HG03045 (cell line): Measurements from ENCODE around the gene HIC1.

Experiments
- ATAC-seq: cut with Tn5 transposase; IDR thresholded peaks from one replicate; pipeline ENCODE4 v1.9.1; 2021; ENCODE audit warnings: mild to moderate bottlenecking, moderate library complexity; ENCODE audit not compliant: unreplicated experiment

Gene HIC1

DNA sequence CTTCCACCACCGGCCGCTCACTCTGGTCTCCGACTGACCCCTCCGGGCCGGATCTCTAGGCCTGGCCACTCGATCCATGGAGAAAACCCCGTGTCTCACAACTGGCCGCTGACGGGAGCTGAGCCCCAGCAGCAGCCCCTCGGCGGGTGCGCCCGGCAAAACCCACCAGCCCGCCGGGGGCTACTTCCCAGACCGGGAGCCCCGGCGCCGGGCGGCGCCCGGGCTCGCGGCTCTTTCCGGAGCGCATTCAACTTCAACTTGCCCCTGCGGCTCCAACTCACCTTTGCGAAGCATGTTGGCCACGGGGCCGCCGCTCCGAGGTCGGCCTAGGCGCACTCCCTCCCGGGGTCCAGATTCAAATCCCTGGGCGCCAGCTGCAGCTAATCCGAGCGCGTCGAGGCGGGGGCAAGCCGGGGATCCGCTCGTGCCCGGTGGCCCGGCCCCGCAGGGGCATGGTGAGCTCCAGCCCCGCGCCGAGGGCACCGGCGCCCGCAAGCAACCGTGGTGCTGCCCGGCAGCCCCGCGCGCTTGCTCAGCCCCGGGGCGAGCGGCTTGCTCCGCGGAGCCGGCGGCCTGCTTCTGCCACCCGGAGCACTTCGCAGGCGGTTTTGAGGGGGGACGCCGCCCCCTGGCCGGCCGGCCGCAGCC lies 30.2 kb upstream of the HIC1 start:
- no peak for ATAC-seq

DNA sequence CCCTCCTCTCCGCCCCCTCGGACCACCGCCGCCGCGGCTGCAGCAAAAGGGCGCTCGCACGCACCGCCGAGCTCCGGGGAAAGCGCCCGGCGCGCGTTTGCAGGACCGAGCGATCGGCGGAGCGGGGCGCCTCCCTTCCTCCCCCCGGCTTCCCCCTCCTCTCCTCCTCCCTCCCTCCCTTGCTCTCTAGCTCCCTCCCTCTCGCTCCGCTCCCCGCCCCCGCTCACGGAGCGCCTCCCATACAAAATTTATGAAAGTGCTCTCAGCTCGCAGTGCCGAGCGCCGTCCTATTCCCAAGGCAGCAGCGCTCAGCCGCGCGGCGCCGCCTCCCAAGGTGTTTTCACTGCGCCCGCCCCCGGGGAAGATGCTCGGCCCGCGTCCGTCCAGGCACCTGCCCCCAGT lies 29.7 kb upstream of the HIC1 start, which contains the start of gene RTN4RL1:
RTN4RL1 (minus strand) TSS at position 115 of the 402 bp plus-strand sequence. CDS start 469 bp downstream, outside the sequence.
- no peak for ATAC-seq

DNA sequence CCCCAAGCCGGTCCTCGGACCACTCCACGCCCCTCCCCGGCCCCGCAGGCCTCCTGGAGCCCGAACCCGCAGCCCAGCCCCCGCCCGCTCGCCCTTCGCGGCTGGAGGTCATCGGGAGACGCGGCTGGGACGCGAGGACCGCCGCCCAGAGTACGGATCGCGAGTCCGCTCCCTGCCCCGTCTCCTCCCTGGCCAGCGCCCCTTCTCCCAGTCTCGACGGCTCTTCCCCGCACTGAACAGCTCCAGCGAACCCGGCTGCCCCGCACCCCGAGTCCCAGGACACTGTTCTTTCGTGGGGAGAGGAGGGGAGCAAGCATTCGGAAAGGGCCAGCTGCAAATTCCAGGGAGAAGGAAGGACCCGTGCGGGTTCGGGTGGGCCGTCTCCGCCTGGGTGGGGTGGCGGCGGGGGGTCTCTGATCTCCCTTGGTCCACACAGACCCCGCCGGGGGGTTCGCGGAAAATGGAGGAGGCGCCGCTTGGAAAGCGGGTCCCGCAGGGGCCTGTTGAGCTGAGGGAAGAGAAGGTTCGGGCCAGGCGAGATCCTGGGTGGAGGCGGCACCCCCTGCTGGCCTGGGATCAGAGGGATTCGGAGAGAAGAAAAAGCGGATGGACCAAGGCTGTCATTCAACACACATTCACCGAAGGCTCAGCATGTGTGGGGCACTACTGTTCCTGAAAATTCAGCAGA lies 29.1 kb upstream of the HIC1 start:
- no peak for ATAC-seq

DNA sequence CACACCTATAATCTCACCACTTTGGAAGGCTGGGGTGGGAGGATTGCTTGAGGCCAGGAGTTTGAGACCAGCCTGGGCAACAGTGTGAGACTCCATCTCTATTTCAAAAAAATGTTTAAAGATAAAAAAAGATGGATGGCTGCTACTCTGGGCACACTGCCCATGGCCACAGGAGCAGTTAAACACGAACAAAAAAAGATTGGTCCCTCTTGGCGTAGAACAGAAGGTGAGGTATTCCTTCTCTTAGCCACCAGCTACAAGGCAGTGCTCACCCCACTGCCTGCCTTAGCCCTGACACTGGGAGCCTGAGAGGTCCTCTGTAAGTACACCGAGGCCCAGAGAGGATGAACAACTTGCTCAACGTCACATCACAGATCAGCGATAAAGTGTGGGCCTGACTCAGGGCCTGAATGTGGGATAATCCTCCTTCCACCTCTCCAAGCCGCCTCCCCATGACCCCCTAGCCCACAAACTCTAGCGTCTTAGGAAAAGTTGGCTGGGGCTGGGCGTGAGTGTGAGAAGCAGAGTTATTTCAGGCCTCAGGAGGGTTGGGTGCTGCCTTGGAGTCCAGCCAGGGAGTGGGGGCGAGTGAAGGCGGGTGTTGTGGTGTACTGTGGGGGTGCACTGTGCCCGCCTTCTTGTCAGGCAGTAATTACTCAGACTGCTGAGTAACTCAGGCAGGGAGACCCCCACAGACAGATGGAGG lies 27.2 kb upstream of the HIC1 start:
- no peak for ATAC-seq

DNA sequence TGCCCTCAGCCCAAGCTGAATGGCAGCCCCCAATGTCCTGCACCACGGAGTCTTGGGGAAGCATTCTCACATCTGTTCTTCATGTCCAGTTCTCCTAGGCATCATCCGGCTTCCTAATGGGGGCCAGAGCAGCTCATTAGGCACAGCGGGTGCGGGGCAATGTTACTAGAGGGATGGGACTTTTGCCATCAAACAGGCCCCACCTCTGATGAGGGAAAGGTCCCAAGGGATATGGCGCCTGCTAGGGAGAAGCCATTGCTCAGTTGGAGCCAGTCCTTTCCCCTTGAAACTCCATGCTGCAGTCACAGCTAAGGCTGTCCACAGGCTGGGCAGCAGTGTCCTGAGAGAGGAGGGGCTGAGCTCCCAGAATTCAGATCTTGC lies 26.7 kb upstream of the HIC1 start:
- ATAC-seq: no peak

DNA sequence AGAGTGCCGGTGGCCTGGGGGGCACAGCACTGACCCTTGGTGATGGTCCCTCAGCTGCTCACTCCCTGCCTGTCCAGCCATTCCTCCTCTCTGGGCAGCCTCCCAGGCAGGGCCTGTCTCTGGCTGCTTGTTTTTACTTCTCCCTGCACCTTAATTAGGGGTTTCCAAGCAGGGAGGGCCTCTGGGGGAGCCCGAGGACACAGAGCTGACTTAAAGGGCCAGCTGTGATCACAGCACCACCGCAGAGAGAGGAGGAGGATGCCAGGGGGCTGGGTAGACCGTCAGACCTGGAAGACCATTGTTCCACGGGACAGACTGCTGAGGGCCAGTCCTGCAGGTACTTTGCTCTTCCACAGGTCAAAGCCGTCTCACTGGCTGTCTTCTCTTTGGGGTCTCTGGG lies 26.2 kb upstream of the HIC1 start:
- no peak for ATAC-seq

DNA sequence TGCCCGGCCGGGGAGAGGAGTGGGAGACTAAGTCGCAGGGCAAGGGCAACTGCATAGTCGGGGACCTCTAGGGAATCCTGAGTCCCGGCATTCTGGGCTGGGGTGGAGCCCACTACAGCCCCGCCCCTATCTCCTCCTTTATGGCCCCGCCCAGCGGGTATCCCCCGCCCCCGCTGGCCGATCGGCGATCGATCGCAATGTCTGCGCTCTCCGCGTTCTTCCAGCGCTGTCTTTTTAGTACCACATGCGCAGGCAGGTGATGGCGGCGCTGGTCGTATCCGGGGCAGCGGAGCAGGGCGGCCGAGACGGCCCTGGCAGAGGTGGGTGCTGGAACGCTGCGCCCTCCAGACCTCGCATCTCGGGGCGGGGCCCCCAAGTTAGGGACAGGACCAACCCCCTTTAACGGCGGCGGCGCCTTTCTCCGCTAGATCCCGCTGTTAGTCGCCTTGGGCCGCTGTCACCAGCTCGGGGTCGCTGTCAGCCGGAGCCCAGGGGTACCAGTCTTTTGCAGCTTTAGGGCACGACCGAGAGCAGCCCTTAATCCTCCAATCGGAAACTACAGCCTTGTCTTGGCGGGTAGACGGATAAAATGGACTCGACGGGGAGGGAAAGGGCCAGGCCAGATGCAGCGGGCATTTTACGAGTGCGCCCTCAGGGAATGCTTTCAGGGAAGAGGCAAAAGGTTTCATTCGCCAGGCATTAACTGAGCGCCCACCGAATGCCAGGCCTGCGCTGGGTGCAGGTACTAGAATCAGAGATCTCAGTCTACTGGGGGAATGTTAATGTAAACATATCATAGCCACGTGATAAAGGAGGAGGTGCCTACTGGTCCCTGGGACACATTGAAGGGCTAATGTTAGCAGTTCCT lies 24.8 kb upstream of the HIC1 start, which contains the start of gene DPH1:
DPH1 (plus strand) TSS at position 243 of the 868 bp plus-strand sequence; CDS start at position 260, 17 bp downstream.
- peak; percentile 72 for ATAC-seq

DNA sequence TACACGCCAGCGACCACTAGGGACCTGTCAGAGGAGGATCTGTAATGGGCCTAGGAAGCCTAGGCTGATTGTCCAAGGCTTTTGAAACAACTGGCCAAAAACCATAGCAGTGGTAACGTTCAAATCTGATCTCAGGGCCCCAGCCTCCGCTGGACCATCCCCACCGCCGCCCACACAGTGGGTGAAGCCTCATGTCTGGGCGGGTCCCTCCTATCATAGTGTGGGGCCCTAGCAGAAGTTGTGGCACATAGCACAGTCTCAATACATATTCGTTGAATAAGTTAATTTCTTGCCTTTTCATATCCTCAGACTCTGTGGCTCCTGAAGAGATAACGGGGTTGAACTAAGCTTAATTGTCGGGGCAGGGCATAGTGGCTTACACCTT lies 24.1 kb upstream of the HIC1 start:
- ATAC-seq: no peak

DNA sequence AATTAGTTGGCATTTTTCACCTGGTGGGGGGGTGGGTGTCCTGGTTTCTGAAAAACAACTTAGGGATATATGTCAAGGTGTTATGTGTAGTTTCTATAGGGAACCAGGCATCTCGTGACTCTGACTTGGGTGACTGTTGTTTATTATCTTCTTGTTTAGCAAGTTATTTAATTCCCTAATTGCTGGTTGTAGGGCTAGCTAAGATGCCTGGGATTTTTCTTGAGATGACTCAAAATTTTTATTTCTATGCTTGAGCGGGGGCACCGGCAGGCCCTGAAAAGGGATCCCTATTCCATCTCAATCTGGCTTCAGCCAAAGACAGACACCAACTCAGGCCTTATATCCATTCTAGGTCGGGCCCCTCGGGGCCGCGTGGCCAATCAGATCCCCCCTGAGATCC lies 21.8 kb upstream of the HIC1 start:
- no peak for ATAC-seq

DNA sequence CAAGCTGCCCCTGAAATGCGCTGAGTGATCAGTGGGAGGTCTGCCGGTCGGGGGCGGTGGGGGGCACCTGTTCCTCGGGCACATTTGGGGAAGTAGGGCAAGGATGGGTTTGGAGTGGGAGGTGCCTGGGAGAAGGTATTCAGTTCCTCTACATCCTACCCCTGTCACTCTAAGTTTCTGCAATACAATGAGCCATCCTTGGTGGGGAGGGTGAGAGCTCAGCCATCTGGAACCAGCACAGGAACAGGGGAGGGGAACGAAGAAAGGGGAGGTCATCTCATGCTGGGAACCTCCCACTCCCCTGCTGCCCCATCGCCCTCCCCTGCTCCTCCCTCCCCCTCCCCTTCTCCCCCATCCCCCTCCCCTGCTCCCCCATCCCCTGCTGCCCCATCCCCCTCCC lies 20.7 kb upstream of the HIC1 start:
- no peak for ATAC-seq

DNA sequence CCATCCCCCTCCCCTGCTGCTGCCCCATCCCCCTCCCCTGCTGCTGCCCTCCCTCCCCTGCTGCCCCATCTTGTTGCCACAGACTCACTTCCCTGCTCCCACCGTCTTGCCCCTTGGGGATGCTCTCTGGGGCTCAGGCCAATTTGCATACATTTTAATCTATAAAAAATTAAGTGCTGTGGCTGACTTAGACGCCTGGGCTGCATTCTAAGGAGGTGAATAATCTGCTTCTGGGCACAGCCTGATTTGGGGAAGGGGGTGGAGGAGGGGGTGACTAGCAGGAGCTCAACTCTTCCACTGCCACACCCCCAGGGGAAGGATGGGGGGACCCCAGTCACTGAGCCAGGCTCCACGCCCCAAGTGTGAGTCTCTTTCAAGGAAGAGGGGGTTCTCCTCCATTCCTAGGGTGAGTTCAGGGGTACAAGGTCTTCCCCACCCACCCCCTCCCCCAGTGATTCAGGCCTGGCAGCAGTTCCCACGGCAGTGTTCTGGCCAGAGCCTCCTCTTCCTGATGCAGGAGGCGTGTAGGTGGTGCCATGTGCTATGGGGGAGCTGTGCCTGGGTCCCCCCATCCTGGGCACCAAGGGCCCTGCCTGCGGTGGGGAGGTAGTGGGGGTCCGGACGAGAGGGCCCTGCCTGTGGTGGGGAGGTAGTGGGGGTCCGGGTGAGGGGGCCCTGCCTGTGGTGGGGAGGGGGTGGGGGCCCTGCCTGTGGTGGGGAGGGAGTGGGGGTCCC lies 19.9 kb upstream of the HIC1 start:
- no peak for ATAC-seq

DNA sequence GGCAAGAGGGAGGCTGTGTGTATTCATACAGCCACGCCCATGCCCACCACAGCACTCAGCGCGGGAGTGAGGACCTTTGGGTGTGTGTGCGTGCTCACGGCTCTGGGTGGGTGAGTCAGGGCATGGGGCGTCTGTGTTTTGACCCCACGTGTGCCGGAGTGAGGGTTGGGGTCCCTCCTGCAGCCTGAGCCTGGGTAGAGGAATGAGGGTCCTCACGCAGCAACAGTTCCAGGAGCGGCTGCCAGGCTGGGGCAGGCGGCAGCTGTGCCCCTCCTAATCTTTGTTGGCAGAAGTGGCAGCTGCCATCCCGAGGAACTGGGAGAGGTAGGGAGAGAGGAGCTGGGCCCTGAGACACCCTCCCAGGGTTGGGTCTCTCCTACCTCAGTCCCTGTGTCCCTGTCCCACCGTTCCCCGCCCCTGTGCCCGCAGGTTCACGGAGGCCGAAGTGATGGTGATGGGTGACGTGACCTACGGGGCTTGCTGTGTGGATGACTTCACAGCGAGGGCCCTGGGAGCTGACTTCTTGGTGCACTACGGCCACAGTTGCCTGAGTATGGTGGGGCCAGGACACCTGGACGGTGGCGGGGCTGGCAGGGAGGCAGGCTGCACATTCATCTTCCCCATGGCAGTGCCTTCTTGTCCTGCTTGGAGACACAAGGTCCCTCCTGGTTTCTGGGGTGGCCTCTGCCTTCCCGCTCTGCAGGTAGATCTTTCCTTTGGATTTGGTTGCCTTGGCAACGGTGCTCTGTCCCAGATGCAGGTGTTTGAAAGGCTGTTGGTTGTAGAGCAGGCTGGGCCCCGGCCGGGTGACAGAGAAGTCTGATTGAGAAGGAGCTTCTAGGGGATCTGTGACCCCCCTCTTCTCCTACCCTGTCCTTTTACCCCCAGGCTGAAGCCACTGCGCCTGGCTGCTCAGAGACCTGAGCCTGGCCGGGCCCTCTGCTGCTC lies 19.1 kb upstream of the HIC1 start:
- ATAC-seq: no peak

DNA sequence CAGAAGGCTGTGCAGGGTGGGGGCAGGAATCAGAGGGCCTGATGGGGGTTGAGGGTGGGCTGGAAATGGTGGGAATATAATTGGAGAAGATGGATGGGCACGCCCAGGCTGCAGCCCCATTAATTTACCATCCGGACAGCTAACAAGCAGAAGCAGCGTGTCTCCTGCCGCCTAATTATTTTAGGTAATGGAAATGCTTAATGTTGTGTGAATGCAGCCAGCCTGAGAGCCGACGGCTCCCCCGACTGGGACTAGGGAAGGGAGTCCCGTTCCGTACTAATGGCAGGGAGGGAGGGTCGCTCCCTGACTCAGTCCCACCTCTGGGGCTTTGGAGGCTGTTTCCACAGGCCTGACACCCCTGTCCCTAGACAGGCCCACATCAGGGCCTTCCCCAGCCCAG lies 17.7 kb upstream of the HIC1 start:
- no peak for ATAC-seq

DNA sequence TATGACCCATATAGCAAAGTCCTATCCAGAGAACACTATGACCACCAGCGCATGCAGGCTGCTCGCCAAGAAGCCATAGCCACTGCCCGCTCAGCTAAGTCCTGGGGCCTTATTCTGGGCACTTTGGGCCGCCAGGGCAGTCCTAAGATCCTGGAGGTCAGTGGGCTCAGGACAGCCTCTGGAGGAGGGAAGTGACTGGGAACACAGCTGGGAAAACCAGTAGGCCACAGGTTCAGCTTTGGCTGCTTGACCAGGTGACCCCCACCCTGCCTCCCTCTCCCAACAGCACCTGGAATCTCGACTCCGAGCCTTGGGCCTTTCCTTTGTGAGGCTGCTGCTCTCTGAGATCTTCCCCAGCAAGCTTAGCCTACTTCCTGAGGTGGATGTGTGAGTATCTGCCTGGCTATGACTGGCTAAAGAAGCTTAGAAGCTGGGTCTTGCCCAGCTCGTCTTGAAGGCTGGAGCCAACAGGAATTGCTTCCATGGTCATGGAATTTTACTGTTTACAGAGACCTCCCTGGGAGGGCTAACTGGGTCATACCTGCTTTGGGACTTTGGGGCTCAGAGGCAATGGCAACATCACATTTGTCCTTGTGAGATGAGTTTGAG lies 14.6 kb upstream of the HIC1 start:
- ATAC-seq: no peak

DNA sequence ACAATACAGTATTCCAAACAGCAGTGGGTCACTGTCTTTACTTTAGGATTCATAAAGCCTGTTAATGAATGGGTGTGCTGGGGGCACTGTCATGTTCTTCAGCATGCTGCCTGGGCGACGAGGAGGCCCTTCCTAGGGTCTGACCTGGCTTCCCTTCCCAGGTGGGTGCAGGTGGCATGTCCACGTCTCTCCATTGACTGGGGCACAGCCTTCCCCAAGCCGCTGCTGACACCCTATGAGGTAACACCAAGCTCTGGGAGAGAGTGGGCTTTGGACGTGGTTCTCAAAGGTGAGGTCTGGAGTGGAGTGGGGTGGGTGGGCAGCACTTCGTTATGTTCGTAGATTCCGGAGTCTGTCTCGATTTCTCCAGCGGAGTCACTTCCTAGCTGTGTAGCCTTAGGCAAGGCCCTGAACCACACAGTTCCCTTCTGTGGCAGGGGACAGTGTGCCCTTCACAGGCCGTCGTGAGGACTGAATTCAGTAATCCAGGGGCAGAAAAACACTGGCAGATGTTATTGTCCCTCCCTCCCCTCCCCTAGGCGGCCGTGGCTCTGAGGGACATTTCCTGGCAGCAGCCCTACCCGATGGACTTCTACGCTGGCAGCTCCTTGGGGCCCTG lies 13.9 kb upstream of the HIC1 start:
- no peak for ATAC-seq

DNA sequence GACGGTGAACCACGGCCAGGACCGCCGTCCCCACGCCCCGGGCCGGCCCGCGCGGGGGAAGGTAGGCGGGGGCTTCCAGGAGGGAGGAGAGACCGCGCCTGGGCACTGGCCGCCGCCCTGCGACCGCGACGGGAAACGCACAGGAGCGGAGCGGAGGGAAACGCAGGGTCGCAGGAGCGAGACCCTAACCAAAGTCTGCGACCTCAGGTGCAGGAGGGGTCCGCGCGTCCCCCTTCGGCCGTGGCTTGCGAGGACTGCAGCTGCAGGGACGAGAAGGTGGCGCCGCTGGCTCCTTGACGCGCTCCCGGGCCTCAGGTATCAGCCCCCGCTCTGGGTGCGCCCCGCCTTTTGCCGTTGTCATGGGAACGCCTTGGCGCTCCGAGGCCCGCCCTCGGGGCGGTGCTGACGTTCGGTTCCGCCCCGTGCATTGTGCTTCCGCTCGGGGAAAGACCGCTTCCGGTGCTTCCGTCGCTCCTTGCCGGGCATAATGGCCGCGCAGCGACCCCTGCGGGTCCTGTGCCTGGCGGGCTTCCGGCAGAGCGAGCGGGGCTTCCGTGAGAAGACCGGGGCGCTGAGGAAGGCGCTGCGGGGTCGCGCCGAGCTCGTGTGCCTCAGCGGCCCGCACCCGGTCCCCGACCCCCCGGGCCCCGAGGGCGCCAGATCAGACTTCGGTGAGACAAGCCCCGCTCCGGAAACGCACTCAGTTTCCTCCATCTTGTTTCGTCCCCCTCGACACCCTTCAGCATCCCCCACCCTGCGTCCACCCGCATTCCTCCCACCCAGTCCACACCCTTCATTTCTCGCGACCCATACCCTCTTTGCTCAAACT lies 13.1 kb upstream of the HIC1 start, which contains the start of gene OVCA2:
OVCA2 (plus strand) TSS at position 462 of the 829 bp plus-strand sequence; CDS start at position 488, 26 bp downstream.
- ATAC-seq: peak; percentile 88

DNA sequence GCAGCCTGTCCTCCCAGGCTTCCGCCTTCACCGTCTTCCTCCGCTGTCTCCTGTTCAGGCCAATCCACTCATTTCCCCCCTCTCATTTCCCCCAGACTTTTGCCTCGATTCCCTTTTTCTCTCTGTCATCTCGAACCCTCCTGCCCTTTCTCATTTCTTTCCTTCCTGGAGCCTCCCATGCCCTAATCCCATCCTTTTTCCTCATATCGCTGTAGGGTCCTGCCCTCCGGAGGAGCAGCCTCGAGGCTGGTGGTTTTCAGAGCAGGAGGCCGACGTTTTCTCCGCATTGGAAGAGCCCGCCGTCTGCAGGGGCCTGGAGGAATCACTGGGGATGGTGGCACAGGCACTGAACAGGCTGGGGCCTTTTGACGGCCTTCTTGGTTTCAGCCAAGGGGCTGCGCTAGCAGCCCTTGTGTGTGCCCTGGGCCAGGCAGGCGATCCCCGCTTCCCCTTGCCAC lies 12.5 kb upstream of the HIC1 start:
- ATAC-seq: no peak
